ENCODE results near the gene MACROD2.

Gene MACROD2

GRCh38 chr20:14582855-14583254 is 587.5 kb downstream of the MACROD2 start:
- no peak for DNase-seq (ENCODE audit: low read depth in 2 of 2)

- no peak for DNase-seq (ENCODE audit: low read depth in 2 of 2)
Measured at GRCh38 chr20:14583413-14583812, 588.1 kb downstream of the MACROD2 start.

- no peak for DNase-seq (ENCODE audit: low read depth in 2 of 2)
Measured at GRCh38 chr20:14589383-14589782, 594.1 kb downstream of the MACROD2 start.

- DNase-seq (ENCODE audit: low read depth in 2 of 2) = no peak
Measured at GRCh38 chr20:14595051-14595450, 599.7 kb downstream of the MACROD2 start.

GRCh38 chr20:14597206-14597715 is 601.9 kb downstream of the MACROD2 start:
- no peak for DNase-seq (ENCODE audit: low read depth in 2 of 2)

- no peak for DNase-seq (ENCODE audit: low read depth in 2 of 2)
Measured at GRCh38 chr20:14599613-14600012, 604.3 kb downstream of the MACROD2 start.

GRCh38 chr20:14600527-14600926 is 605.2 kb downstream of the MACROD2 start:
- DNase-seq (ENCODE audit: low read depth in 2 of 2) = no peak

- DNase-seq (ENCODE audit: low read depth in 2 of 2) = no peak
Measured at GRCh38 chr20:14604143-14604542, 608.8 kb downstream of the MACROD2 start.

GRCh38 chr20:14609328-14610221 is 614.3 kb downstream of the MACROD2 start:
- no peak for DNase-seq (ENCODE audit: low read depth in 2 of 2)

GRCh38 chr20:14611479-14611878 is 616.2 kb downstream of the MACROD2 start:
- no peak for DNase-seq (ENCODE audit: low read depth in 2 of 2)

- no peak for DNase-seq (ENCODE audit: low read depth in 2 of 2)
Measured at GRCh38 chr20:14612391-14612790, 617.1 kb downstream of the MACROD2 start.

- no peak for DNase-seq (ENCODE audit: low read depth in 2 of 2)
Measured at GRCh38 chr20:14616003-14616402, 620.7 kb downstream of the MACROD2 start.

- DNase-seq (ENCODE audit: low read depth in 2 of 2) = no peak
Measured at GRCh38 chr20:14617123-14617522, 621.8 kb downstream of the MACROD2 start.

GRCh38 chr20:14619411-14619810 is 624.1 kb downstream of the MACROD2 start:
- DNase-seq (ENCODE audit: low read depth in 2 of 2) = no peak

- no peak for DNase-seq (ENCODE audit: low read depth in 2 of 2)
Measured at GRCh38 chr20:14622796-14623195, 627.5 kb downstream of the MACROD2 start.

GRCh38 chr20:14631011-14631410 is 635.7 kb downstream of the MACROD2 start:
- no peak for DNase-seq (ENCODE audit: low read depth in 2 of 2)

GRCh38 chr20:14632906-14633305 is 637.6 kb downstream of the MACROD2 start:
- DNase-seq (ENCODE audit: low read depth in 2 of 2) = no peak

- DNase-seq (ENCODE audit: low read depth in 2 of 2) = no peak
Measured at GRCh38 chr20:14633507-14633906, 638.2 kb downstream of the MACROD2 start.

GRCh38 chr20:14634665-14635064 is 639.3 kb downstream of the MACROD2 start:
- DNase-seq (ENCODE audit: low read depth in 2 of 2) = no peak

- no peak for DNase-seq (ENCODE audit: low read depth in 2 of 2)
Measured at GRCh38 chr20:14637441-14637840, 642.1 kb downstream of the MACROD2 start.

- DNase-seq (ENCODE audit: low read depth in 2 of 2) = no peak
Measured at GRCh38 chr20:14643146-14643545, 647.8 kb downstream of the MACROD2 start.

- DNase-seq (ENCODE audit: low read depth in 2 of 2) = no peak
Measured at GRCh38 chr20:14643556-14643955, 648.2 kb downstream of the MACROD2 start.

- no peak for DNase-seq (ENCODE audit: low read depth in 2 of 2)
Measured at GRCh38 chr20:14644306-14645097, 649.2 kb downstream of the MACROD2 start.
